Measurements from ENCODE around the gene SPAG9. TPM values are rescaled to one million over a fixed set of nuclear protein-coding genes. Genes with fewer than 3 reads are reported as not detected.

Gene SPAG9
- total RNA-seq, 1 experiment from 2014 or later: 54.3 TPM

DNA sequence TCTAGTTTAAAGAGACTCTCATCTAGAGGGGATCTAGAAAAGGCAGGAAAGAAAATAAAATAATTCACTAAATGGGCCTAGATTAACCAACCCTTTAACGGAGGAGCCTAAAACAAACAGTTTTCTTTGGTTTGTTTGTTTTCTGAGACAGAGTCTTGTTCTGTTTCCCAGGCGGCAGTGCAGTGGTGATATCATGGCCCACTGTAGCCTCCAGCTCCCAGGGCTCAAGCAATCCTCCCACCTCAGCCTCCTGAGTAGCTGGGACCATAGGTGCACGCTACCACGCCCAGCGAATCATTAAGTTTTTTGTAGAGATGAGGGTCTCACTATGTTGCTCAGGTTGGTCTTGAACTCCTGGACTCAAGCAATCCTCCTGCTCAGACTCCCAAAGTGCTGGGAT, 132.2 kb downstream of the SPAG9 start:
- Histone ChIP-seq H3K79me1 (ENCODE audit: insufficient read depth, low read depth, low read length, poor library complexity, severe bottlenecking) (no peaks in the 10 kb centered on the region), H3T11ph (ENCODE audit: low read length) (no peak overlapping the region), H2BK5ac (ENCODE audit: insufficient read length, low read length) (no peak overlapping the region), H3K23me2 (ENCODE audit: insufficient read length, low read depth, low read length, poor library complexity, severe bottlenecking) (no peaks in the 10 kb centered on the region), H3K4me2 (ENCODE audit: insufficient read depth, insufficient read length, low read length) (no peak overlapping the region), H4K91ac (ENCODE audit: insufficient read length, low read depth, low read length) (no peak overlapping the region), H4K5ac (ENCODE audit: insufficient read length, low read depth, low read length) (no peak overlapping the region), H3K23ac (ENCODE audit: insufficient read length, low read depth, low read length) (no peak overlapping the region), H2BK20ac (ENCODE audit: low read depth, low read length, poor library complexity, severe bottlenecking) (no peak overlapping the region), H3K9me3 (ENCODE audit: control insufficient read depth, low read depth, low read length) (no peaks in the 10 kb centered on the region), H2AK5ac (ENCODE audit: insufficient read length, low read length) (no peak overlapping the region), H3K18ac (ENCODE audit: insufficient read length, low read depth, low read length) (no peak overlapping the region), H3K56ac (ENCODE audit: insufficient read length, low read depth, low read length) (no peak overlapping the region), H3K9ac (ENCODE audit: extremely low read depth, insufficient read length, low read length) (no peak overlapping the region), H2BK12ac (ENCODE audit: insufficient read length, low read depth, low read length) (no peak overlapping the region), H4K20me1 (ENCODE audit: control insufficient read depth, insufficient read depth, insufficient read length) (no peaks in the 10 kb centered on the region), H3K27ac (ENCODE audit: insufficient read length, low read depth, low read length) (no peak overlapping the region), H2BK15ac (ENCODE audit: low read depth, low read length) (no peak overlapping the region), H3K79me2 (ENCODE audit: insufficient read depth, low read length) (no peaks in the 10 kb centered on the region), H3K14ac (ENCODE audit: insufficient read depth, low read length) (no peak overlapping the region), H3K4me1 (ENCODE audit: insufficient read depth, low read length) (no peaks in the 10 kb centered on the region), H2AFZ (ENCODE audit: low read length) (no peak overlapping the region), H3K4ac (ENCODE audit: low read depth, low read length) (no peak overlapping the region), H2BK120ac (ENCODE audit: low read depth, low read length, poor library complexity, severe bottlenecking) (no peak overlapping the region), H4K8ac (replicated peaks; ENCODE audit: insufficient read length, low read depth, low read length) (no peak overlapping the region), H3K27me3 (ENCODE audit: insufficient read depth, low read length) (no peaks in the 10 kb centered on the region)
- TF ChIP-seq, protein P1, sequence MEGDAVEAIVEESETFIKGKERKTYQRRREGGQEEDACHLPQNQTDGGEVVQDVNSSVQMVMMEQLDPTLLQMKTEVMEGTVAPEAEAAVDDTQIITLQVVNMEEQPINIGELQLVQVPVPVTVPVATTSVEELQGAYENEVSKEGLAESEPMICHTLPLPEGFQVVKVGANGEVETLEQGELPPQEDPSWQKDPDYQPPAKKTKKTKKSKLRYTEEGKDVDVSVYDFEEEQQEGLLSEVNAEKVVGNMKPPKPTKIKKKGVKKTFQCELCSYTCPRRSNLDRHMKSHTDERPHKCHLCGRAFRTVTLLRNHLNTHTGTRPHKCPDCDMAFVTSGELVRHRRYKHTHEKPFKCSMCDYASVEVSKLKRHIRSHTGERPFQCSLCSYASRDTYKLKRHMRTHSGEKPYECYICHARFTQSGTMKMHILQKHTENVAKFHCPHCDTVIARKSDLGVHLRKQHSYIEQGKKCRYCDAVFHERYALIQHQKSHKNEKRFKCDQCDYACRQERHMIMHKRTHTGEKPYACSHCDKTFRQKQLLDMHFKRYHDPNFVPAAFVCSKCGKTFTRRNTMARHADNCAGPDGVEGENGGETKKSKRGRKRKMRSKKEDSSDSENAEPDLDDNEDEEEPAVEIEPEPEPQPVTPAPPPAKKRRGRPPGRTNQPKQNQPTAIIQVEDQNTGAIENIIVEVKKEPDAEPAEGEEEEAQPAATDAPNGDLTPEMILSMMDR (conservative IDR thresholded peaks at IDR 0.05): no peak
- no peaks in the 10 kb centered on the region for H3K9me3 Mint-ChIP-seq
- no CpG with 5 or more reads among the region's 5 CpGs for WGBS (ENCODE audit: extremely low coverage, insufficient read length, low lambda C conversion rate)
- no peaks in the 10 kb centered on the region for H3K4me1 Mint-ChIP-seq
- peaks cover 21 to 64% (median 57%) of the 10 kb centered on the region in 3 experiments; a peak in 6 of 7 replicates for H3K36me3 Mint-ChIP-seq (ENCODE audit: insufficient read depth in 1 of 3, low read depth in 3 of 3)
- H3K27ac Mint-ChIP-seq: no peak overlapping the region
- DNase-seq: no peak
- no peaks in the 10 kb centered on the region for H3K27me3 Mint-ChIP-seq (ENCODE audit: low read depth)
- H3K4me3 Mint-ChIP-seq: no peak overlapping the region

Measured in H9 (cell line).